ENCODE data around the gene PTGDS.

DNA sequence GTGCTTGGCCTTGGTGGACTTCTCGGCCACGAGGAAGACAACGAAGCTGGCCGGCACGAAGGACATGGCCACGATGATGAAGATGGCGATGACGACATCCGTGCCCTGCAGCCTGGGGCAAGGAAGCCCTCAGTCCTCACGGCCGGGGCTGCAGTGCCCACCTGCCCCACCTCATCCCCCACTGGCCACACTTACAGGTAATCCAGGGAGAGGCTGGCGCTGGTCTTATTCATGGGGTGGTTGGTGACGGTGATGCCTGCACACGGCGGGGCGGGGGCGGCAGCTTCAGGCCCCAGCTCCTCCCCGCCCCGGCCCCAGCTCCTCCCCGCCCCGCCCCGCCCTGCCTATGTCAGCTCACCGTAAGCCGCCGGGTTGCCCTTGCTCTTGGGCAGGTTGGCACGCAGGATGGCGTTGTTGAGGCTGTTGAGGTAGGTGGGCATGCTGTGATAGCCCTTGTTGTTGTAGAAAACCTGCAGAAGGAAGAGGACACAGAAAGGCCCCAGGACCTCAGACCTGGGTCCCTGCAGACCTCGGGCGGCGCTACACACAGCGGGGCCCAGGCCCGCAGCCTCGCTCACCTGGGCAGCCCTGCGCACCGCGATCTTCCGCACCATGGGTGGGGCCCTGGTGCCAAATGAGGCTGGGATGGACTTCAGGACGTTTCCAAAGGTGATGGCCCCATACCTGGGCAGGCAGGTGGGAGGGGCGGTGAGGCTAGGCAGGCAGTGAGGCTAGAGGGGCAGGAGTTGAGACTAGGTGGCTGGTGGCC lies 34.8 kb downstream of the PTGDS start:
- TF ChIP-seq, protein P1, sequence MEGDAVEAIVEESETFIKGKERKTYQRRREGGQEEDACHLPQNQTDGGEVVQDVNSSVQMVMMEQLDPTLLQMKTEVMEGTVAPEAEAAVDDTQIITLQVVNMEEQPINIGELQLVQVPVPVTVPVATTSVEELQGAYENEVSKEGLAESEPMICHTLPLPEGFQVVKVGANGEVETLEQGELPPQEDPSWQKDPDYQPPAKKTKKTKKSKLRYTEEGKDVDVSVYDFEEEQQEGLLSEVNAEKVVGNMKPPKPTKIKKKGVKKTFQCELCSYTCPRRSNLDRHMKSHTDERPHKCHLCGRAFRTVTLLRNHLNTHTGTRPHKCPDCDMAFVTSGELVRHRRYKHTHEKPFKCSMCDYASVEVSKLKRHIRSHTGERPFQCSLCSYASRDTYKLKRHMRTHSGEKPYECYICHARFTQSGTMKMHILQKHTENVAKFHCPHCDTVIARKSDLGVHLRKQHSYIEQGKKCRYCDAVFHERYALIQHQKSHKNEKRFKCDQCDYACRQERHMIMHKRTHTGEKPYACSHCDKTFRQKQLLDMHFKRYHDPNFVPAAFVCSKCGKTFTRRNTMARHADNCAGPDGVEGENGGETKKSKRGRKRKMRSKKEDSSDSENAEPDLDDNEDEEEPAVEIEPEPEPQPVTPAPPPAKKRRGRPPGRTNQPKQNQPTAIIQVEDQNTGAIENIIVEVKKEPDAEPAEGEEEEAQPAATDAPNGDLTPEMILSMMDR (IDR thresholded peaks at IDR 0.05) = no peak
- TF ChIP-seq ESRRA (CRISPR knock-in tag; IDR thresholded peaks at IDR 0.05; ENCODE audit: borderline replicate concordance) (no peak), OVOL2 (CRISPR knock-in tag; IDR thresholded peaks at IDR 0.05; ENCODE audit: borderline replicate concordance) (no peak), SMAD4 (CRISPR knock-in tag; IDR thresholded peaks at IDR 0.05) (no peak), NR2C2 (CRISPR knock-in tag; IDR thresholded peaks at IDR 0.05) (no peak), FOXP1 (CRISPR knock-in tag; IDR thresholded peaks at IDR 0.05; ENCODE audit: borderline replicate concordance) (no peak), FOXJ3 (CRISPR knock-in tag; IDR thresholded peaks at IDR 0.05; ENCODE audit: borderline replicate concordance) (no peak), ATF1 (CRISPR knock-in tag; IDR thresholded peaks at IDR 0.05) (no peak), ELF4 (CRISPR knock-in tag; IDR thresholded peaks at IDR 0.05; ENCODE audit: low read depth) (no peak)
- TF ChIP-seq, protein P2, sequence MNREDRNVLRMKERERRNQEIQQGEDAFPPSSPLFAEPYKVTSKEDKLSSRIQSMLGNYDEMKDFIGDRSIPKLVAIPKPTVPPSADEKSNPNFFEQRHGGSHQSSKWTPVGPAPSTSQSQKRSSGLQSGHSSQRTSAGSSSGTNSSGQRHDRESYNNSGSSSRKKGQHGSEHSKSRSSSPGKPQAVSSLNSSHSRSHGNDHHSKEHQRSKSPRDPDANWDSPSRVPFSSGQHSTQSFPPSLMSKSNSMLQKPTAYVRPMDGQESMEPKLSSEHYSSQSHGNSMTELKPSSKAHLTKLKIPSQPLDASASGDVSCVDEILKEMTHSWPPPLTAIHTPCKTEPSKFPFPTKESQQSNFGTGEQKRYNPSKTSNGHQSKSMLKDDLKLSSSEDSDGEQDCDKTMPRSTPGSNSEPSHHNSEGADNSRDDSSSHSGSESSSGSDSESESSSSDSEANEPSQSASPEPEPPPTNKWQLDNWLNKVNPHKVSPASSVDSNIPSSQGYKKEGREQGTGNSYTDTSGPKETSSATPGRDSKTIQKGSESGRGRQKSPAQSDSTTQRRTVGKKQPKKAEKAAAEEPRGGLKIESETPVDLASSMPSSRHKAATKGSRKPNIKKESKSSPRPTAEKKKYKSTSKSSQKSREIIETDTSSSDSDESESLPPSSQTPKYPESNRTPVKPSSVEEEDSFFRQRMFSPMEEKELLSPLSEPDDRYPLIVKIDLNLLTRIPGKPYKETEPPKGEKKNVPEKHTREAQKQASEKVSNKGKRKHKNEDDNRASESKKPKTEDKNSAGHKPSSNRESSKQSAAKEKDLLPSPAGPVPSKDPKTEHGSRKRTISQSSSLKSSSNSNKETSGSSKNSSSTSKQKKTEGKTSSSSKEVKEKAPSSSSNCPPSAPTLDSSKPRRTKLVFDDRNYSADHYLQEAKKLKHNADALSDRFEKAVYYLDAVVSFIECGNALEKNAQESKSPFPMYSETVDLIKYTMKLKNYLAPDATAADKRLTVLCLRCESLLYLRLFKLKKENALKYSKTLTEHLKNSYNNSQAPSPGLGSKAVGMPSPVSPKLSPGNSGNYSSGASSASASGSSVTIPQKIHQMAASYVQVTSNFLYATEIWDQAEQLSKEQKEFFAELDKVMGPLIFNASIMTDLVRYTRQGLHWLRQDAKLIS (CRISPR knock-in tag; IDR thresholded peaks at IDR 0.05; ENCODE audit: borderline replicate concordance) = no peak
- TF ChIP-seq, protein P3, sequence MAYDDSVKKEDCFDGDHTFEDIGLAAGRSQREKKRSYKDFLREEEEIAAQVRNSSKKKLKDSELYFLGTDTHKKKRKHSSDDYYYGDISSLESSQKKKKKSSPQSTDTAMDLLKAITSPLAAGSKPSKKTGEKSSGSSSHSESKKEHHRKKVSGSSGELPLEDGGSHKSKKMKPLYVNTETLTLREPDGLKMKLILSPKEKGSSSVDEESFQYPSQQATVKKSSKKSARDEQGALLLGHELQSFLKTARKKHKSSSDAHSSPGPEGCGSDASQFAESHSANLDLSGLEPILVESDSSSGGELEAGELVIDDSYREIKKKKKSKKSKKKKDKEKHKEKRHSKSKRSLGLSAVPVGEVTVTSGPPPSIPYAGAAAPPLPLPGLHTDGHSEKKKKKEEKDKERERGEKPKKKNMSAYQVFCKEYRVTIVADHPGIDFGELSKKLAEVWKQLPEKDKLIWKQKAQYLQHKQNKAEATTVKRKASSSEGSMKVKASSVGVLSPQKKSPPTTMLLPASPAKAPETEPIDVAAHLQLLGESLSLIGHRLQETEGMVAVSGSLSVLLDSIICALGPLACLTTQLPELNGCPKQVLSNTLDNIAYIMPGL (CRISPR knock-in tag; IDR thresholded peaks at IDR 0.05) = no peak
- TF ChIP-seq, protein P4, sequence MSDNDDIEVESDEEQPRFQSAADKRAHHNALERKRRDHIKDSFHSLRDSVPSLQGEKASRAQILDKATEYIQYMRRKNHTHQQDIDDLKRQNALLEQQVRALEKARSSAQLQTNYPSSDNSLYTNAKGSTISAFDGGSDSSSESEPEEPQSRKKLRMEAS (CRISPR knock-in tag; IDR thresholded peaks at IDR 0.05) = no peak
- TF ChIP-seq, protein P5, sequence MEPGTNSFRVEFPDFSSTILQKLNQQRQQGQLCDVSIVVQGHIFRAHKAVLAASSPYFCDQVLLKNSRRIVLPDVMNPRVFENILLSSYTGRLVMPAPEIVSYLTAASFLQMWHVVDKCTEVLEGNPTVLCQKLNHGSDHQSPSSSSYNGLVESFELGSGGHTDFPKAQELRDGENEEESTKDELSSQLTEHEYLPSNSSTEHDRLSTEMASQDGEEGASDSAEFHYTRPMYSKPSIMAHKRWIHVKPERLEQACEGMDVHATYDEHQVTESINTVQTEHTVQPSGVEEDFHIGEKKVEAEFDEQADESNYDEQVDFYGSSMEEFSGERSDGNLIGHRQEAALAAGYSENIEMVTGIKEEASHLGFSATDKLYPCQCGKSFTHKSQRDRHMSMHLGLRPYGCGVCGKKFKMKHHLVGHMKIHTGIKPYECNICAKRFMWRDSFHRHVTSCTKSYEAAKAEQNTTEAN (CRISPR knock-in tag; IDR thresholded peaks at IDR 0.05) = no peak
